Measurements from ENCODE around the gene MARCHF3. TPM values are rescaled to one million over a fixed set of nuclear protein-coding genes. Genes with fewer than 3 reads are reported as not detected.
"Not testable (repeated sequence)": the region's sequence is repeated elsewhere in the genome, so short reads cannot be mapped to it uniquely, and the experiment has no call there.

The MARCHF3 gene
- total RNA-seq, 2 experiments from 2014 or later = 3.6 to 4.2 TPM

DNA sequence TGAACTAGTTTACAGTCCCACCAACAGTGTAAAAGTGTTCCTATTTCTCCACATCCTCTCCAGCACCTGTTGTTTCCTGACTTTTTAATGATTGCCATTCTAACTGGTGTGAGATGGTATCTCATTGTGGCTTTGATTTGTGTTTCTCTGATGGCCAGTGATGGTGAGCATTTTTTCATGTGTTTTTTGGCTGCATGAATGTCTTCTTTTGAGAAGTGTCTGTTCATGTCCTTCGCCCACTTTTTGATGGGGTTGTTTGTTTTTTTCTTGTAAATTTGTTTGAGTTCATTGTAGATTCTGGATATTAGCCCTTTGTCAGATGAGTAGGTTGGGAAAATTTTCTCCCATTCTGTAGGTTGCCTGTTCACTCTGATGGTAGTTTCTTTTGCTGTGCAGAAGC, 126.0 kb downstream of the MARCHF3 start:
- H3K36me3 Mint-ChIP-seq (ENCODE audit: low read depth); POLR2A ChIA-PET; H3K27me3 Mint-ChIP-seq; CTCF ChIA-PET; H3K27ac Mint-ChIP-seq; ATAC-seq; intact Hi-C loops (cut with DNase I, micrococcal nuclease); H3K4me3 Mint-ChIP-seq; H3K4me1 Mint-ChIP-seq; DNase-seq; H3K9me3 Mint-ChIP-seq (ENCODE audit: low read depth): not testable (repeated sequence)

DNA sequence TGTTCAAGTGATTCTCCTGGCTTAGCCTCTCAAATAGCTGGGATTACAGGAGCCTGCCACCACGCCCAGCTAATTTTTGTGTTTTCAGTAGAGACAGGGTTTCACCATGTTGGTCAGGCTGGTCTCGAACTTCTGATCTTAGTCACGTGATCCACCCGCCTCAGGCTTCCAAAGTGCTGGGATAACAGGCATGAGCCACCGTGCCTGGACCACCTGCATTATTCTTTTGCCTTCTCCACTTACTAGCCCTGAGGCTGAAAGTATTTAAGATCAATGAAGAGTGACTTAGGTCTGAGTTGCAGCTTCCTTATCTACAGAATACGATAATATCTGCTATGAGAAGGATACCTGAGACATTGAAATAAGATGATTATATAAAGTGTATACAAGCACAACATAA, 129.6 kb downstream of the MARCHF3 start:
- no peak for DNase-seq
- ChIA-PET CTCF (no interaction called here), POLR2A (no interaction called here)
- H3K9me3 Mint-ChIP-seq (ENCODE audit: low read depth) = no peaks in the 10 kb centered on the region
- H3K27me3 Mint-ChIP-seq = no peaks in the 10 kb centered on the region
- no peak overlapping the region for H3K27ac Mint-ChIP-seq
- H3K4me3 Mint-ChIP-seq = no peak overlapping the region
- no peak for ATAC-seq
- peaks cover 6% of the 10 kb centered on the region for H3K36me3 Mint-ChIP-seq (ENCODE audit: low read depth)
- H3K4me1 Mint-ChIP-seq = no peaks in the 10 kb centered on the region
- intact Hi-C loops (cut with DNase I, micrococcal nuclease) = no loop called here

DNA sequence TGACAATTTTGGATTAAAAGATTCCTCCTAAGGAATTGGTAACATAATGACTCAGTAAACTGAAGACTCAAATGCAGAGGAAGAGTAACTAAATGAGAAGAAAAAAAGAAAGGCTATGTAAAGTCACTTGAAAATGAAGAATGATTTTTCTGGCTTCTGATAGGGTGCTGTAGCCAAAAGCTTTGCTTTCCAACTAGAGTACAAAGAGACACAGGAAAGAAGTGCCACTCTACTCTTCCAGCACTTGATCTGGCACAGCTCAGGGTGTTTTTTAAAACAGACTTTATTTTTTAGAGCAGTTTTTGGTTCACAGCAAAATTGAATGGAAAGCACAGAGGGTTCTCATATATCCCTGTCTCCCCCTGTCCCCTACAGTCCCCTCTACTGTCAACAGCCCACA, 130.9 kb downstream of the MARCHF3 start:
- POLR2A ChIA-PET = no interaction called here
- intact Hi-C loops (cut with DNase I, micrococcal nuclease) = no loop called here
- CTCF ChIA-PET = no interaction called here

DNA sequence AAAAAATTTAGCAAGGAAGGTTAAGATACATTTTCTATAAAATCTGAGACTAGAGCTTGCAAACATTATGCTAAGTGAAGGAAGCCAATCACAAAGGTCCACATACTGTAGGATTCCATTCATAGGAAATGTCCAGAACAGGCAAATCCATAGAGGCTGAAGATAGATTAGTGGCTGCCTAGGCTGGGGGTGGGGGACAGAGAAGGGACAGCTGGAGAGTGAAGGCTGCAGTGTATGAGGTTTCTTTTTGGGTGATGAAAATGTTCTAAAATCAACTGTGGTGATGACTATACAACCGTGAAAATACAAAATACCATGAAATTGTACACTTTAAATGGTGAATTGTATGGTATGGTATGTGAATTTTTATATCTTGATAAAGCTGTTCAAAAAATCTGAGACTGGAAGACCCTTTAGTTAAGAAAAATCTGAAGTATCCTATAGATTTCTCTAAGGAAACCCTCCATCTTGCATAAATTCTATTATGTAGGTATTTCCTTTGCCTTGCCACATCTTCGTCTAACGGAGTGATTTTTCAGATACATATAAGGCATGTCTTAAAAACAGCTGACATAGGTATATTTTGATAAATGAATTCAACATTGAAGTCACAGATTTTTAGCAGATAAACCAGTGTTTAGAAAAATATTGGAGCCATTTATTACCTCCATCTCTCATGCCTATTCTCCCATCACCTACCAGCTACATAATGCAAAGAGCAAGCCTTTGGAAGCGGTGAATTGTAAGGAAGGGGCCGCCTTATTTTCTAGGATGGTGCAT, 132.3 kb downstream of the MARCHF3 start:
- ChIA-PET POLR2A (no interaction called here), CTCF (interaction anchor here (1.0 kb wide), 1 partner anchor 238 kb away, joined by 4 read pairs; no protein-coding TSS in a partner anchor)
- DNase-seq (no peak), ATAC-seq (no peak)
- no peaks in the 10 kb centered on the region for H3K4me1 Mint-ChIP-seq
- no peak overlapping the region for H3K4me3 Mint-ChIP-seq
- intact Hi-C loops (cut with DNase I, micrococcal nuclease) = no loop called here
- H3K36me3 Mint-ChIP-seq (ENCODE audit: low read depth) = peaks cover 8% of the 10 kb centered on the region
- H3K9me3 Mint-ChIP-seq (ENCODE audit: low read depth) = no peaks in the 10 kb centered on the region
- H3K27me3 Mint-ChIP-seq = no peaks in the 10 kb centered on the region
- no peak overlapping the region for H3K27ac Mint-ChIP-seq

More for the DNA sequence above, 130.9 kb downstream of the MARCHF3 start:
- Mint-ChIP-seq H3K4me3 (no peak overlapping the region), H3K9me3 (ENCODE audit: low read depth) (no peaks in the 10 kb centered on the region), H3K27ac (no peak overlapping the region), H3K4me1 (no peaks in the 10 kb centered on the region), H3K27me3 (no peaks in the 10 kb centered on the region), H3K36me3 (ENCODE audit: low read depth) (peaks cover 7% of the 10 kb centered on the region)
- DNase-seq (no peak), ATAC-seq (no peak)

DNA sequence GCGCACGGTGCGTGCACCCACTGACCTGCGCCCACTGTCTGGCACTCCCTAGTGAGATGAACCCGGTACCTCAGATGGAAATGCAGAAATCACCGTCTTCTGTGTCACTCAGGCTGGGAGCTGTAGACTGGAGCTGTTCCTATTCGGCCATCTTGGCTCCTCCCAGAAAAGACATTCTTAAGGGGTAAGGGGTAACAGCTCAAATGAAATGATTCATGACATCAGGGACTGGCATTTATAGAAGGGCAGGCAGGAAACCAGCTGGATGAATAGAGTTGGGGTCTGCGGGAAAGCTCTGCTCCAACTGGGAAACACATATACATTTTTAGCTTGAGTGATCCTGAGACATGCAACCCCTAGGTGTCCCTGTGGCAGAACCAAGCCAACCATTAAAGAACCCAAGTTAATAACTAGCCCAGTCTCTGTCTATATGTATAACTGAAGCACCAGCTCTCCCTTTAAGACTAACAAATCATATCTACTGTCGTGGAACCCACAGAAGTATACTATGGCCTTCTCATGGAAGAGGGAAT, 134.1 kb downstream of the MARCHF3 start:
- ChIA-PET CTCF (no interaction called here), POLR2A (no interaction called here)
- H3K27ac Mint-ChIP-seq = no peak overlapping the region
- DNase-seq = no peak
- no peaks in the 10 kb centered on the region for H3K4me1 Mint-ChIP-seq
- intact Hi-C loops (cut with DNase I, micrococcal nuclease) = no loop called here
- no peak for ATAC-seq
- H3K36me3 Mint-ChIP-seq (ENCODE audit: low read depth) = peaks cover 8% of the 10 kb centered on the region
- H3K4me3 Mint-ChIP-seq = no peak overlapping the region
- no peaks in the 10 kb centered on the region for H3K27me3 Mint-ChIP-seq
- no peaks in the 10 kb centered on the region for H3K9me3 Mint-ChIP-seq (ENCODE audit: low read depth)

DNA sequence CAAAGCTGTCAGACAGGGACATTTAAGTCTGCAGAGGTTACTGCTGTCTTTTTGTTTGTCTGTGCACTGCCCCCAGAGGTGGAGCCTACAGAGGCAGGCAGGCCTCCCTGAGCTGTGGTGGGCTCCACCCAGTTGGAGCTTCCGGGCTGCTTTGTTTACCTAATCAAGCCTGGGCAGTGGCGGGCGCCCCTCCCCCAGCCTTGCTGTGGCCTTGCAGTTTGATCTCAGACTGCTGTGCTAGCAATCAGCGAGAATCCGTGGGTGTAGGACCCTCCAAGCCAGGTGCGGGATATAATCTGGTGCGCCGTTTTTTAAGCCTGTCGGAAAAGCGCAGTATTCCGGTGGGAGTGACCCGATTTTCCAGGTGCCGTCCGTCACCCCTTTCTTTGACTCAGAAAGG, 134.6 kb downstream of the MARCHF3 start:
- H3K36me3 Mint-ChIP-seq (ENCODE audit: low read depth); H3K27me3 Mint-ChIP-seq; H3K4me1 Mint-ChIP-seq; CTCF ChIA-PET; ATAC-seq; DNase-seq; H3K9me3 Mint-ChIP-seq (ENCODE audit: low read depth); H3K4me3 Mint-ChIP-seq; H3K27ac Mint-ChIP-seq; intact Hi-C loops (cut with DNase I, micrococcal nuclease); POLR2A ChIA-PET: not testable (repeated sequence)

DNA sequence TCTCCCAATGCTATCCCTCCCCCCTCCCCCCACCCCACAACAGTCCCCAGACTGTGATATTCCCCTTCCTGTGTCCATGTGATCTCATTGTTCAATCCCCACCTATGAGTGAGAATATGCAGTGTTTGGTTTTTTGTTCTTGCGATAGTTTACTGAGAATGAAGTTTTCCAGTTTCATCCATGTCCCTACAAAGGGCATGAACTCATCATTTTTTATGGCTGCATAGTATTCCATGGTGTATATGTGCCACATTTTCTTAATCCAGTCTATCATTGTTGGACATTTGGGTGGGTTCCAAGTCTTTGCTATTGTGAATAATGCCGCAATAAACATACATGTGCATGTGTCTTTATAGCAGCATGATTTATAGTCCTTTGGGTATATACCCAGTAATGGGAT, 139.9 kb downstream of the MARCHF3 start:
- intact Hi-C loops (cut with DNase I, micrococcal nuclease); H3K4me1 Mint-ChIP-seq; ATAC-seq; H3K9me3 Mint-ChIP-seq (ENCODE audit: low read depth); H3K27ac Mint-ChIP-seq; H3K27me3 Mint-ChIP-seq; H3K4me3 Mint-ChIP-seq; DNase-seq; H3K36me3 Mint-ChIP-seq (ENCODE audit: low read depth); CTCF ChIA-PET; POLR2A ChIA-PET: not testable (repeated sequence)

DNA sequence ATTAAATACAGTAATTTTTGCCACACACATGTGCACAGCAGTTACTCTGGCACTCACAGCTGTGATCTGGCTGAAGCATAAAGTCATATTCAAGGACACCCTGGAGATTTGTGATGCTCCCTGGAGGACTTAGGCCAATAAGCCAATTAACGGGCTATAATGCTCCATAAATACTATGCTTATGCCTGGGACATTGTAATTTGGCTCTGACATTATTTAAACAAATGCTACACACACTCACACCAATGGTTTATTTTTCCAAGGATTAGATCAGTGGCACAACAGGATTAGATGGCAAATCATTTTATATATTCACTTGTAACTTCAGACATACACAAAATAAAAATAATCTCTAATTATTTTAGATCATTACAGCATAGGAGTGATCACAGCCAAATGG, 142.2 kb downstream of the MARCHF3 start:
- ATAC-seq = no peak
- no peaks in the 10 kb centered on the region for H3K27me3 Mint-ChIP-seq
- no peaks in the 10 kb centered on the region for H3K36me3 Mint-ChIP-seq (ENCODE audit: low read depth)

DNA sequence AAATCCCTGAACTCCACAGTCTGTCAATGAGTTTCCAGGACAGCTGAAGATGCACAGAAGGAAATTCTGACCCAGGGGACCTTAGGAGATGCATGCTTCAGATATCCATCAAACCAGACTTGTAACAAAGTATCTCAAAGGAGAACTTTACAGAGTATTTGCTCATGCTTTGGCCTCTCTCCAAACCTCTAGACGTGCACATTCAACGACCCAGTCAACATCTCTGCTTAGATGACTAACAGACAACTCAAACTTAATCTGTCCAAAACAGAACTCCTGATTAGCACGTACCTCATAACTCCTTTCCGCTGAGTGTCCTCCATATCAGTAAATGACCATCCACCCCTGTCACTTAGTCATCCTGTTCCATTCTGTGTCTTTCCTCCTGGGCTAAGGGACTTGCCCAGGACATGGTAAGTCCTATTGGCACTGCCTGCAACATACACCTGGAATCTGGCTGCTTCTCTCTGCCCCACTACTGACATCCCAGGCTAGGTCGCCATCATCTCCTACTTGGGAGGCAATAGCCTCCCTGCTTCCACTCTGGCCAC, 146.0 kb downstream of the MARCHF3 start:
- no peak for DNase-seq
- ChIA-PET POLR2A (no interaction called here), CTCF (no interaction called here)
- Mint-ChIP-seq H3K4me1 (no peaks in the 10 kb centered on the region), H3K36me3 (ENCODE audit: low read depth) (no peaks in the 10 kb centered on the region), H3K27me3 (no peaks in the 10 kb centered on the region), H3K9me3 (ENCODE audit: low read depth) (no peaks in the 10 kb centered on the region), H3K27ac (no peak overlapping the region), H3K4me3 (no peak overlapping the region)
- no peak for ATAC-seq
- intact Hi-C loops (cut with DNase I, micrococcal nuclease) = no loop called here

More for the DNA sequence above, 142.2 kb downstream of the MARCHF3 start:
- no peak overlapping the region for H3K27ac Mint-ChIP-seq
- POLR2A ChIA-PET = no interaction called here
- CTCF ChIA-PET = no interaction called here
- DNase-seq = no peak
- no peaks in the 10 kb centered on the region for H3K4me1 Mint-ChIP-seq
- H3K9me3 Mint-ChIP-seq (ENCODE audit: low read depth) = no peaks in the 10 kb centered on the region
- intact Hi-C loops (cut with DNase I, micrococcal nuclease) = no loop called here
- H3K4me3 Mint-ChIP-seq = no peak overlapping the region

DNA sequence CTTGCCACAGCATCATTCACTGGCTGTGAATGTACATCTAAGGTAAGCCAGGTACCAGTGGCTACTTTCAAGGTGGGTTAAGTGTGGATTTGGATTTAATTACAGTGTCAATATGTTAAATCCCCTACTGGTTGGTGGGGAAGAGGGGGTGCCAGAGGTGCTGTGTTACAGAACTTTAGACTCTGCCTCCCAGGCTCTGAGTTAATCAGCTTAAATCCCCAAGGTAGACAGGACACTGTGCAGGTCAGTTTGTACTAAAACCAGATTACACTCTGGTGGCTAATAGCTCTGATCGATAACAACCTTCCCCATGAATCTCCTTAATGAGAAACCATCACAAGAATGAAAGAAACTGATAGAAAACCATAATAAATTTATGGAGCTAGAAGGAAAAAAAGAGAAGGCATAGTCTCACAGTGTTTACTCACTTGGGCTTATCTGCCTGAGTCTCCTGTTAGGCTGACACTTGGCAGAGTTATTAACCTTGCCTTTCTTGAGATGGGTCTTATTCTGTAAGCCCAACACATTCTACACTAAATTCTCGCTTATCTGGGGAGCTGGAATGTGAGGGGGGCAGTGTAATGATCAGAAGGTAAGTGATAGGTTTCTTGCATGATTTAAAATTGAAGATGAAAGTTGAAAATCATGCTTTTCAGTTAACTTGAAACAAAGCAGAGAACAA, 146.7 kb downstream of the MARCHF3 start:
- Mint-ChIP-seq H3K36me3 (ENCODE audit: low read depth) (no peaks in the 10 kb centered on the region), H3K4me3 (no peak overlapping the region), H3K4me1 (no peaks in the 10 kb centered on the region), H3K27ac (no peak overlapping the region), H3K27me3 (no peaks in the 10 kb centered on the region), H3K9me3 (ENCODE audit: low read depth) (no peaks in the 10 kb centered on the region)
- CTCF ChIA-PET = no interaction called here
- intact Hi-C loops (cut with DNase I, micrococcal nuclease) = no loop called here
- POLR2A ChIA-PET = no interaction called here
- DNase-seq (no peak), ATAC-seq (no peak)

DNA sequence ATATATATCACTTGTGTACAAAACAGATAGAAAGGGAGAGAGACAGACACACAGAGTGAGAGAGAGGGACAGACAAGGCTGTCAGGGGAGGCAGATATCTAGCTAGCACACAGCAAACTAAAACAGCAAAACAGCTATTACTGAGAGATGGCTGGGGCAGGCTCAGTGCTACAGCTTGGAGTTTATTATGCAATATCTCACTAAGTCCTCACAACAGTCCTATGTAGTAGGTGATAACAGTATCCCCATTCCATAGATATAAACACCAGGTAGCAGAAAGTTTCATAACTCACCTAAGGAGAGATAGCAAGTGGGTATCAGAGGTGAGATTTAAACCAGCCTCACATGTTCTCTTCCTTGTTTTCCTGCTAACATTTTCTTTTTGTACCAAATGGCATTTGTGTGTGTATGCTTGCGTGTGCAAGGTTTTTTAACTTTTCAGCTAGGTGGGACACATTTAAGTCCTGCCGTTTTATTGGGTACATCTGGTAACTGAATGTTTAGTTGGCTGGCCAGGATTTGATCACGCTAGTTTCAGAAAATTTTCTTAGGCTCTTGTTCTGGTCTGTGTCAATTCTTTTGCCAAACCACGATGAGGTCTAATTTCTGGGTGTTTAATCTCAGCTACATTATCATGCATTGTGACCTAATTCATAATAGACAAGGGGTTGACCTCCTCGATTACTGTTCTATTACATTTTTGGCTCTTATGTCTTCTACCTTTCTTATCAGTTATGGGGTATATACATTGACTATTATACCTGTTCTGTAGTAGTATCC, 148.3 kb downstream of the MARCHF3 start:
- ChIA-PET CTCF (interaction anchor here (0.7 to 1.3 kb wide), 3 partner anchors 22 to 223 kb away, joined by 3 to 4 read pairs (median 3); no protein-coding TSS in a partner anchor), POLR2A (no interaction called here)
- H3K27ac Mint-ChIP-seq = no peak overlapping the region
- H3K36me3 Mint-ChIP-seq (ENCODE audit: low read depth) = no peaks in the 10 kb centered on the region
- H3K4me3 Mint-ChIP-seq = no peak overlapping the region
- ATAC-seq (no peak), DNase-seq (no peak)
- H3K9me3 Mint-ChIP-seq (ENCODE audit: low read depth) = no peaks in the 10 kb centered on the region
- H3K27me3 Mint-ChIP-seq = no peaks in the 10 kb centered on the region
- H3K4me1 Mint-ChIP-seq = no peaks in the 10 kb centered on the region
- intact Hi-C loops (cut with DNase I, micrococcal nuclease) = no loop called here

All from activated CD4-positive, alpha-beta T cell treated with anti-CD3 and anti-CD28 coated beads for 36 hours (primary cell).